ENCODE data around the gene ZFY.

GRCh38 chrY:2979283-2979682, 44.1 kb downstream of the ZFY start:
- TF ChIP-seq CTCF (IDR thresholded peaks at IDR 0.05) (no peak), ZBTB33 (IDR thresholded peaks at IDR 0.05; ENCODE audit: borderline replicate concordance, low read depth) (no peak), GABPA (IDR thresholded peaks at IDR 0.05; ENCODE audit: low read depth) (no peak), JUND (IDR thresholded peaks at IDR 0.05) (no peak), SMC3 (IDR thresholded peaks at IDR 0.05; ENCODE audit: low read depth, low read length) (no peak), RFX5 (IDR thresholded peaks at IDR 0.05; ENCODE audit: low read length) (no peak), POLR2AphosphoS5 (IDR thresholded peaks at IDR 0.05; ENCODE audit: low read depth, low read length) (no peak), USF2 (IDR thresholded peaks at IDR 0.05; ENCODE audit: borderline replicate concordance, low read depth, low read length) (no peak), REST (IDR thresholded peaks at IDR 0.05; ENCODE audit: low read depth, low read length) (no peak), IRF3 (IDR thresholded peaks at IDR 0.05; ENCODE audit: low read depth, low read length) (no peak), ELF1 (IDR thresholded peaks at IDR 0.05) (no peak), RAD21 (IDR thresholded peaks at IDR 0.05; ENCODE audit: low read length) (no peak)

All from SK-N-SH (cell line).